GM23248 (cell line): Measurements from ENCODE around the gene SLCO1A2. TPM values are rescaled to one million over a fixed set of nuclear protein-coding genes. Genes with fewer than 3 reads are reported as not detected.
"Not testable (repeated sequence)": the region's sequence is repeated elsewhere in the genome, so short reads cannot be mapped to it uniquely, and the experiment has no call there.

Experiments
- DNase-seq: peaks from one replicate; pipeline ENCODE4 v3.0.0-alpha.2; 2015
- H2AFZ ChIP-seq: fragments of 200-600 bp; sonication (generic); 2 replicates; pipeline ENCODE4 v1.6.1; 2016; ENCODE audit warnings: antibody characterized with exemption
- H3F3A ChIP-seq: fragments of 200-600 bp; sonication (generic); 2 replicates; pipeline ENCODE4 v1.6.1; 2016; ENCODE audit warnings: mild to moderate bottlenecking, antibody characterized with exemption, mixed run types; ENCODE audit not compliant: insufficient read depth
- H3K27ac ChIP-seq: fragments of 200-600 bp; sonication (generic); 2 replicates; pipeline ENCODE4 v1.5.1; 2016; ENCODE audit warnings: mild to moderate bottlenecking
- H3K27me3 ChIP-seq: fragments of 200-600 bp; sonication (generic); replicated peaks from 2 replicates; pipeline ENCODE4 v1.6.1; 2016; ENCODE audit warnings: mild to moderate bottlenecking; ENCODE audit not compliant: insufficient read depth
- H3K36me3 ChIP-seq: fragments of 200-600 bp; sonication (generic); 2 replicates; pipeline ENCODE4 v1.6.1; 2016; ENCODE audit warnings: low read depth, mild to moderate bottlenecking
- H3K4me1 ChIP-seq: fragments of 200-600 bp; sonication (generic); 2 replicates; pipeline ENCODE4 v1.6.1; 2016; ENCODE audit warnings: mild to moderate bottlenecking; ENCODE audit not compliant: insufficient read depth
- H3K4me2 ChIP-seq: fragments of 200-600 bp; sonication (generic); one replicate; pipeline ENCODE4 v1.6.1; 2016; ENCODE audit warnings: mild to moderate bottlenecking; ENCODE audit not compliant: unreplicated experiment
- H3K4me3 ChIP-seq: fragments of 200-600 bp; sonication (generic); 2 replicates; pipeline ENCODE4 v1.5.1; 2016; ENCODE audit warnings: mild to moderate bottlenecking
- H3K79me2 ChIP-seq: fragments of 200-600 bp; sonication (generic); 2 replicates; pipeline ENCODE4 v1.6.1; 2016; ENCODE audit warnings: mild to moderate bottlenecking; ENCODE audit not compliant: insufficient read depth
- H3K9ac ChIP-seq: fragments of 200-600 bp; sonication (generic); 2 replicates; pipeline ENCODE4 v1.6.1; 2016; ENCODE audit warnings: mild to moderate bottlenecking
- H3K9me2 ChIP-seq: fragments of 200-600 bp; sonication (generic); 2 replicates; pipeline ENCODE4 v1.6.1; 2016; ENCODE audit warnings: mixed run types, mild to moderate bottlenecking, moderate library complexity; ENCODE audit not compliant: insufficient read depth
- H3K9me3 ChIP-seq: fragments of 200-600 bp; sonication (generic); one replicate; pipeline ENCODE4 v1.6.1; 2017; ENCODE audit warnings: low read depth
- H4K20me1 ChIP-seq: fragments of 200-600 bp; sonication (generic); 2 replicates; pipeline ENCODE4 v1.6.0; 2016; ENCODE audit not compliant: insufficient read depth
- EZH2 ChIP-seq: fragments of 200-600 bp; sonication (generic); IDR thresholded peaks from 2 replicates; pipeline ENCODE4 v1.6.1; 2018; ENCODE audit warnings: antibody characterized with exemption, mild to moderate bottlenecking; ENCODE audit not compliant: insufficient read depth, poor library complexity, severe bottlenecking
- EZH2phosphoT487 ChIP-seq: fragments of 200-600 bp; sonication (generic); IDR thresholded peaks from 2 replicates; pipeline ENCODE4 v1.6.1; 2018; ENCODE audit warnings: antibody characterized with exemption, moderate library complexity, mild to moderate bottlenecking, low read depth; ENCODE audit not compliant: insufficient read depth
- WGBS, 2 experiments: methylation state at CpG; one replicate each; pipeline ENCODE4 v1.1.6; 2015 to 2017; ENCODE audit warnings: low lambda C conversion rate in 2 of 2, low coverage in 1 of 2; ENCODE audit errors: missing lambda C conversion rate in 2 of 2; 5-methylcytosine and 5-hydroxymethylcytosine counted together
- in situ Hi-C: fragments of 300-500 bp; cut with MboI; formaldehyde crosslinking; loops from 2 replicates; pipeline ENCODE4 v1.15.0; 2020
- polyA plus RNA-seq: library from polyadenylated mRNA; unstranded; fragments of >200 nt; fragmentation: Nextera tagmentation; extraction: Ambion mirVana; gene quantifications from 2 replicates; pipeline ENCODE4 v1.2.1, GENCODE V29; 2016
- total RNA-seq: library from RNA; depleted of rRNA; stranded (reverse); fragments of >200 nt; shearing (Covaris generic); gene quantifications from 2 replicates; pipeline ENCODE4 v1.2.3, GENCODE V29; 2014; rRNA removed

SLCO1A2 gene
- total RNA-seq (not detected in 2 replicates), polyA plus RNA-seq (not detected in 2 replicates)

- WGBS, 2 experiments = 8 to 10% methylated on average over 3 of the region's 3 CpGs
These were observed at the start of gene SLCO1A2 for GRCh38 chr12:21334771-21335325. TSS of gene SLCO1A2 (minus strand) at chr12:21334917. CDS start at chr12:21334647, 270 bp downstream.

GRCh38 chr12:21384261-21384660 is 49.5 kb upstream of the SLCO1A2 start:
- Histone ChIP-seq H4K20me1 (no peaks in the 10 kb centered on the region), H3K79me2 (no peaks in the 10 kb centered on the region), H3K9me3 (no peaks in the 10 kb centered on the region), H3K36me3 (no peaks in the 10 kb centered on the region), H3K4me3 (no peak overlapping the region), H3K27ac (no peak overlapping the region), H3K9ac (no peak overlapping the region), H3K4me1 (no peaks in the 10 kb centered on the region), H3K4me2 (no peak overlapping the region), H3K9me2 (no peaks in the 10 kb centered on the region), H2AFZ (no peak overlapping the region), H3K27me3 (no peaks in the 10 kb centered on the region), H3F3A (no peaks in the 10 kb centered on the region)
- in situ Hi-C loops = no loop called here
- DNase-seq = no peak
- 55 to 58% methylated on average over 2 of the region's 2 CpGs for WGBS, 2 experiments
- no peak for TF ChIP-seq EZH2
- no peak for TF ChIP-seq EZH2phosphoT487

More at GRCh38 chr12:21334771-21335325, at the start of gene SLCO1A2:
- Histone ChIP-seq H3K9me2 (no peaks in the 10 kb centered on the region), H2AFZ (no peak within 1 kb of the TSS), H3K4me2 (no peak within 1 kb of the TSS), H3K36me3 (no peaks in the 10 kb centered on the region), H3K4me3 (no peak within 1 kb of the TSS), H4K20me1 (no peaks in the 10 kb centered on the region), H3K79me2 (no peaks in the 10 kb centered on the region), H3K27me3 (no peaks in the 10 kb centered on the region), H3K27ac (no peak within 1 kb of the TSS), H3K9me3 (no peaks in the 10 kb centered on the region), H3F3A (no peaks in the 10 kb centered on the region), H3K4me1 (no peaks in the 10 kb centered on the region), H3K9ac (no peak within 1 kb of the TSS)
- no peak for DNase-seq
- no peak for TF ChIP-seq EZH2
- TF ChIP-seq EZH2phosphoT487 = no peak
- in situ Hi-C loops = no loop called here

- in situ Hi-C loops, H3K9me2 ChIP-seq, H3F3A ChIP-seq, H3K4me2 ChIP-seq, H3K27me3 ChIP-seq, DNase-seq, H3K79me2 ChIP-seq, H2AFZ ChIP-seq, H3K4me3 ChIP-seq, H3K9me3 ChIP-seq, H3K9ac ChIP-seq, H3K36me3 ChIP-seq, H3K27ac ChIP-seq, H3K4me1 ChIP-seq, H4K20me1 ChIP-seq: not testable (repeated sequence)
- 48 to 51% methylated on average over 5 of the region's 5 CpGs for WGBS, 2 experiments
These were observed 46.6 kb upstream of the SLCO1A2 start for GRCh38 chr12:21381320-21381719.

- no peaks in the 10 kb centered on the region for H3K9me2 ChIP-seq
- 15 to 21% methylated on average over 3 of the region's 3 CpGs for WGBS, 2 experiments
- no peak overlapping the region for H3K4me2 ChIP-seq
- no peaks in the 10 kb centered on the region for H3K9me3 ChIP-seq
- no peak overlapping the region for H2AFZ ChIP-seq
- no peaks in the 10 kb centered on the region for H4K20me1 ChIP-seq
- no peak overlapping the region for H3K9ac ChIP-seq
- H3K79me2 ChIP-seq = no peaks in the 10 kb centered on the region
- H3K4me1 ChIP-seq = no peaks in the 10 kb centered on the region
- TF ChIP-seq EZH2 = no peak
- TF ChIP-seq EZH2phosphoT487 = no peak
- no peaks in the 10 kb centered on the region for H3K27me3 ChIP-seq
- no peaks in the 10 kb centered on the region for H3F3A ChIP-seq
- no peak overlapping the region for H3K4me3 ChIP-seq
- H3K36me3 ChIP-seq = no peaks in the 10 kb centered on the region
- H3K27ac ChIP-seq = no peak overlapping the region
- DNase-seq = peak; percentile 2
- in situ Hi-C loops = no loop called here
These were observed 44.5 kb upstream of the SLCO1A2 start for GRCh38 chr12:21379218-21379617.

- Histone ChIP-seq H3K9ac (no peak within 1 kb of the TSS), H3K4me1 (no peaks in the 10 kb centered on the region), H3K4me3 (no peak within 1 kb of the TSS), H3K4me2 (no peak within 1 kb of the TSS), H3K27me3 (no peaks in the 10 kb centered on the region), H4K20me1 (no peaks in the 10 kb centered on the region), H3K9me2 (no peaks in the 10 kb centered on the region), H3K79me2 (no peaks in the 10 kb centered on the region), H3K36me3 (no peaks in the 10 kb centered on the region), H3K9me3 (no peaks in the 10 kb centered on the region), H3F3A (no peaks in the 10 kb centered on the region), H2AFZ (no peak within 1 kb of the TSS), H3K27ac (no peak within 1 kb of the TSS)
- in situ Hi-C loops = no loop called here
- 27 to 32% methylated on average over 2 of the region's 2 CpGs for WGBS, 2 experiments
- DNase-seq = no peak
- TF ChIP-seq EZH2 (no peak), EZH2phosphoT487 (no peak)
These were observed 37.9 kb upstream of the SLCO1A2 start, which contains the start of gene IAPP for GRCh38 chr12:21372602-21373001. TSS of gene IAPP (plus strand) at chr12:21372902. CDS start at chr12:21373352, 450 bp downstream.
